Measurements from ENCODE around the gene FHAD1. TPM values are rescaled to one million over a fixed set of nuclear protein-coding genes. Genes with fewer than 3 reads are reported as not detected.

FHAD1 gene
- total RNA-seq, 1 donor from 2014 or later, result not detected

DNA sequence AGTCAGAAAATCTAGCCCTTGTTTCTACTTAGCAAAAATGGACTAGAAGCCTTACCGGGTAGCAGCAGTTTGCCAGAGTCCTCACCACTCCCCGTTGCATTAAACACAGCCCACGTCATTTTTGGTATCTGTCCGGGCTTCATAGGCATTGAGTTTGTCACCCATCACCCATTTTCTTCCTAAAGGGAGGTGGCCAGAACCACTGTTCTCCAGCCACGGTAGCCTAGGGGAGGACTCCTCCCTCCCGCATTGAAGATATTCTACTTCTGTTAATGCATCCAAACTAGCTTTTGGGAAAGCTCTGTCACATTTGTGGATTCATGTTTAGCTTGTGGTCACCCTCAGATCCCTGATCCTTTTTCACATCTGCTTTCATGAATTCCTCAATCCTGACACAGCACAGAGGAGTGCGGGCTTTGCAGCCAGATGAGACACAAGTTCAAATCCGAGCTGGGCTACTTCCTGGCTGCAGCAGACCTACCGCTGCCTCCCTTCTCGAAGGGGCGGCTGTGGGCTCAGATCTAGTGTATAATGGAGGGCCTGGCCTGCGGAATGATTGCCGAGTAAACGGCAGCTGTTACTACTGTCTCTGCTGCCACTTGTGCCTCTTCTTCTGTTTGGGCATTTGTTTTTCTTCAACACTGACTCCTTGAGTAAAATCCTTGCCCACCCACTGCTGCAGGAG is 99.5 kb downstream of the FHAD1 start:
- DNase-seq (ENCODE audit: low read depth) (no peak), FAIRE-seq (peak; percentile 13)
- TF ChIP-seq, protein P1, sequence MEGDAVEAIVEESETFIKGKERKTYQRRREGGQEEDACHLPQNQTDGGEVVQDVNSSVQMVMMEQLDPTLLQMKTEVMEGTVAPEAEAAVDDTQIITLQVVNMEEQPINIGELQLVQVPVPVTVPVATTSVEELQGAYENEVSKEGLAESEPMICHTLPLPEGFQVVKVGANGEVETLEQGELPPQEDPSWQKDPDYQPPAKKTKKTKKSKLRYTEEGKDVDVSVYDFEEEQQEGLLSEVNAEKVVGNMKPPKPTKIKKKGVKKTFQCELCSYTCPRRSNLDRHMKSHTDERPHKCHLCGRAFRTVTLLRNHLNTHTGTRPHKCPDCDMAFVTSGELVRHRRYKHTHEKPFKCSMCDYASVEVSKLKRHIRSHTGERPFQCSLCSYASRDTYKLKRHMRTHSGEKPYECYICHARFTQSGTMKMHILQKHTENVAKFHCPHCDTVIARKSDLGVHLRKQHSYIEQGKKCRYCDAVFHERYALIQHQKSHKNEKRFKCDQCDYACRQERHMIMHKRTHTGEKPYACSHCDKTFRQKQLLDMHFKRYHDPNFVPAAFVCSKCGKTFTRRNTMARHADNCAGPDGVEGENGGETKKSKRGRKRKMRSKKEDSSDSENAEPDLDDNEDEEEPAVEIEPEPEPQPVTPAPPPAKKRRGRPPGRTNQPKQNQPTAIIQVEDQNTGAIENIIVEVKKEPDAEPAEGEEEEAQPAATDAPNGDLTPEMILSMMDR (IDR thresholded peaks at IDR 0.05; ENCODE audit: insufficient read depth, low read length, severe bottlenecking), result no peak
- Histone ChIP-seq H3K36me3 (ENCODE audit: control insufficient read depth, insufficient read depth, low read length) (no peaks in the 10 kb centered on the region), H3K27me3 (ENCODE audit: control insufficient read depth, insufficient read depth, low read length) (no peaks in the 10 kb centered on the region), H3K4me3 (ENCODE audit: low read depth, low read length) (no peak overlapping the region)

DNA sequence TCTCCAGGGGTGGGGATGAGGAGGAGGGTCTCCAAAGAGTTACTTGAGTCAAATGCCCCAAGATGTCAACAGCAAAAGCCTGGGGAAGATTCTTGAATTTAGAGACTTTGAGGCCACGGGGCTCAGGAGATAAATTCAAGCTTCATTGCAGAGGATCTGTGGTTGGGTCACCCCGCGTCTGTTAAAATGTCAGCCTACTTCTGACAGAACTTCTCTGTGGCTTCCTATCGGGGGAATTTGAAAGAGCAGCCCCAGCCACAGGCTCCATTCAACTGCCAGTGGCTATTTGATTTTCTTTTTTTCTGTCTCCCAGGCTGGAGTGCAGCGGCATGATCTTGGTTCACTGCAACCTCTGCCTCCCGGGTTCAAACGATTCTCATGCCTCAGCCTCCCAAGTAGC is 100.2 kb downstream of the FHAD1 start:
- FAIRE-seq (no peak), DNase-seq (ENCODE audit: low read depth) (no peak)
- TF ChIP-seq, protein P1 (IDR thresholded peaks at IDR 0.05; ENCODE audit: insufficient read depth, low read length, severe bottlenecking), result no peak
- Histone ChIP-seq H3K4me3 (ENCODE audit: low read depth, low read length) (no peak overlapping the region), H3K27me3 (ENCODE audit: control insufficient read depth, insufficient read depth, low read length) (no peaks in the 10 kb centered on the region), H3K36me3 (ENCODE audit: control insufficient read depth, insufficient read depth, low read length) (no peaks in the 10 kb centered on the region)

DNA sequence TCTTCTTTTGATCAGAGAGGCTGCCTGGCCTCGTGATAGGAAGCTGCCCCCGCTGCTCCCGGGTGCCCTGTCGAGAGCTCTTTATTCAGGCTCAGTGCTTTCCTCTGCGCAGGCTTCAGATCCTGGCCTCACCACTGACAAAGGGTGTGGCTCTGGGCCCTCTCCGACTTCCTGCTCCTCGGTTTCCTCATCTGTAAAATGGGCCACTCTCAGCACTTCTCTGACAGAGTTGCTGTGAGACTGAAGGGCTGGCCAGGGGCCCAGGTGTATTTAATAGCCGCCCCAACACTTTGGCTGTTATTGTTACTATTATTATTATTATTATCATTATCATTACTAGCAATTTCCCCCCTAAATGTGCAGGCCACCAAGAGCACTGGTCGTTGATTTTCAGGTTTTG is 101.6 kb downstream of the FHAD1 start:
- Histone ChIP-seq H3K27me3 (ENCODE audit: control insufficient read depth, insufficient read depth, low read length) (no peaks in the 10 kb centered on the region), H3K36me3 (ENCODE audit: control insufficient read depth, insufficient read depth, low read length) (no peaks in the 10 kb centered on the region), H3K4me3 (ENCODE audit: low read depth, low read length) (no peak overlapping the region)
- FAIRE-seq (no peak), DNase-seq (ENCODE audit: low read depth) (no peak)
- TF ChIP-seq, protein P1 (IDR thresholded peaks at IDR 0.05; ENCODE audit: insufficient read depth, low read length, severe bottlenecking), result no peak

DNA sequence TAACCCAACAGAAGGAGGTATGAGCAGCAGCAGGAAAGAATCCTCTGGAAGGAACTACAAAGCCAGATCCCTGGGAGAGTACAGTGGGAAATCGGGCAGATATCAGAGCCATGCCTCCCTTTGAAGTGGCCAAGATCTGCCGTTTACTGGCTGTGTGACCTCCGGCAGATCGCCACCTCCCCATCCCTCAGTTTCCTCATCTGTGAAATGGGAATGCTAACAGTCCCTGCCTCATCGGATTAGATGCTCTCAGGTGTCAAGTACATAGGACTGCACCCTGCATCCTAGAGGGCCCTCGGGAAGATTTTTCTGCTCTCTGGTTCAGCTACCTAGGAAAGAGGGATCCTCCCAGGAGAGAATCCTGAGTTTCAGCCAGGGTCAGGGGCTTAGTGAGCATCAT is 102.1 kb downstream of the FHAD1 start:
- no peak for FAIRE-seq
- TF ChIP-seq, protein P1 (IDR thresholded peaks at IDR 0.05; ENCODE audit: insufficient read depth, low read length, severe bottlenecking), result no peak
- no peak overlapping the region for H3K4me3 ChIP-seq (ENCODE audit: low read depth, low read length)
- DNase-seq (ENCODE audit: low read depth), result no peak
- no peaks in the 10 kb centered on the region for H3K27me3 ChIP-seq (ENCODE audit: control insufficient read depth, insufficient read depth, low read length)
- H3K36me3 ChIP-seq (ENCODE audit: control insufficient read depth, insufficient read depth, low read length), result no peaks in the 10 kb centered on the region

DNA sequence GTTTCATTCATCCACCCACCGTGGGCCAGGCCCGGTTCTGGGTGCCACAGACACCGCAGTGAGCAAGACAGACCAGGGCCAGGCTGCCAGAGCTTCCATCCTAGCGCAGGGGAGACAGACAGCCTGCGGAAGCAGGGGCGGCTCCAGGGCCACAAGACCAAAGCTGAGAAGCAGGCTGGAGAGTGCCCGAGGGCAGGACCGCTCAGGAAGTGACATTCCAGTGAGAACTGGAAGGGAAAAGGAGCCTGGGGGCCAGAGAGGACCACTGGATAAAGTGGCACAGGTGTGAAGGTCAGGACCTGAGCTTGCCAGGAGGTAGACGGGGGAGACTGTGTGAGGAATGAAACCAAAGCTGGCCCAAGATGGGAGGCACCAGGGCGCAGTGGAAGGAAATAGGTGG is 103.1 kb downstream of the FHAD1 start:
- FAIRE-seq (no peak), DNase-seq (ENCODE audit: low read depth) (no peak)
- no peak overlapping the region for H3K4me3 ChIP-seq (ENCODE audit: low read depth, low read length)

More for the DNA sequence above, 103.1 kb downstream of the FHAD1 start:
- TF ChIP-seq, protein P1 (IDR thresholded peaks at IDR 0.05; ENCODE audit: insufficient read depth, low read length, severe bottlenecking), result no peak
- no peaks in the 10 kb centered on the region for H3K27me3 ChIP-seq (ENCODE audit: control insufficient read depth, insufficient read depth, low read length)
- no peaks in the 10 kb centered on the region for H3K36me3 ChIP-seq (ENCODE audit: control insufficient read depth, insufficient read depth, low read length)

Data from bronchial epithelial cell (primary cell).